CMK (cell line): ENCODE measurements around the gene SIK3.
"Not testable (repeated sequence)": the region's sequence is repeated elsewhere in the genome, so short reads cannot be mapped to it uniquely, and the experiment has no call there.

Experiments
- DNase-seq: peaks from one replicate; pipeline ENCODE4 v3.0.0-alpha.2; 2010; ENCODE audit warnings: low read depth

The SIK3 gene

GRCh38 chr11:116840224-116840745, 257.9 kb downstream of the SIK3 start:
- DNase-seq, result no peak

- DNase-seq, result no peak
These were observed 259.7 kb downstream of the SIK3 start for GRCh38 chr11:116838321-116839084.

- DNase-seq, result no peak
These were observed 260.8 kb downstream of the SIK3 start, which contains the start of gene APOA1 for GRCh38 chr11:116837231-116838091. Gene APOA1, minus strand, starts transcription at chr11:116837622. Its CDS starts 235 bp downstream, at chr11:116837387.

GRCh38 chr11:116836632-116836991, 261.6 kb downstream of the SIK3 start:
- no peak for DNase-seq

GRCh38 chr11:116835791-116836631, 262.2 kb downstream of the SIK3 start:
- peak; percentile 90 for DNase-seq

- peak; percentile 58 for DNase-seq
These were observed 263.0 kb downstream of the SIK3 start for GRCh38 chr11:116835042-116835772.

GRCh38 chr11:116834535-116835041, 263.6 kb downstream of the SIK3 start:
- DNase-seq, result not testable (repeated sequence)

GRCh38 chr11:116833816-116834534, 264.3 kb downstream of the SIK3 start:
- DNase-seq, result no peak

GRCh38 chr11:116833491-116833815, 264.8 kb downstream of the SIK3 start:
- no peak for DNase-seq

- no peak for DNase-seq
These were observed 265.6 kb downstream of the SIK3 start for GRCh38 chr11:116832350-116833290.

- no peak for DNase-seq
These were observed 266.4 kb downstream of the SIK3 start for GRCh38 chr11:116831790-116832349.

- no peak for DNase-seq
These were observed 267.9 kb downstream of the SIK3 start for GRCh38 chr11:116830184-116830912.

GRCh38 chr11:116829525-116830183, 268.6 kb downstream of the SIK3 start, which contains the start of gene APOC3:
Gene APOC3, plus strand, starts transcription at chr11:116829907. Its CDS starts 676 bp downstream, at chr11:116830583.
- DNase-seq, result no peak

GRCh38 chr11:116828632-116829524, 269.4 kb downstream of the SIK3 start:
- DNase-seq, result no peak

GRCh38 chr11:116827461-116827860, 270.8 kb downstream of the SIK3 start:
- no peak for DNase-seq

- no peak for DNase-seq
These were observed 271.3 kb downstream of the SIK3 start for GRCh38 chr11:116826751-116827431.
